K562 (cell line): ENCODE measurements around the gene SIT1. TPM values are rescaled to one million over a fixed set of nuclear protein-coding genes. Genes with fewer than 3 reads are reported as not detected.

Source experiments
- ATAC-seq: fragments of 200-7000 bp; cut with Tn5 transposase; 3 replicates; pipeline ENCODE4 v1.9.1; 2020; ENCODE audit warnings: moderate library complexity
- BruUV-seq: library from RNA; stranded (reverse); fragments of 400-500 nt; replicated peaks from 2 replicates; lab custom pipeline; 2021; lab: Mats Ljungman, UMichigan
- CTCF ChIA-PET: fragments of 300-600 bp; formaldehyde crosslinking; extraction: SDS; loops from one replicate; lab custom pipeline; 2021; ENCODE audit warnings: low intra/inter-chr PET ratio; lab: Yijun Ruan, JAX
- POLR2A ChIA-PET: fragments of 300-600, 350-650 bp; sonication (Branson Sonifier 250); formaldehyde crosslinking; extraction: SDS; loops from one replicate; lab custom pipeline; 2021; ENCODE audit warnings: antibody characterized with exemption, inconsistent platforms; lab: Yijun Ruan, JAX
- DNase-seq, 4 experiments: peaks; one replicate each; pipeline versions ENCODE4 v3.0.0 to v3.0.0-alpha.2; 2011 to 2018; ENCODE audit warnings: low spot score in 3 of 4, mixed read lengths in 3 of 4; ENCODE audit errors: extremely low read depth in 1 of 4
- FAIRE-seq: peaks from 2 replicates; lab custom pipeline; 2011; peaks lifted over from hg19 to GRCh38; lab: Jason Lieb, UNC
- H2AFZ ChIP-seq: 2 replicates; pipeline ENCODE4 v1.6.0; 2011; ENCODE audit warnings: low read depth, low read length, control low read depth, inconsistent platforms
- H3K27ac ChIP-seq: fragments of 200-600 bp; 3 replicates; pipeline ENCODE4 v1.8.0; 2011; ENCODE audit warnings: low read depth, mild to moderate bottlenecking, control low read depth, inconsistent platforms, low read length, moderate library complexity, mixed read lengths; ENCODE audit errors: extremely low read depth
- H3K27me3 ChIP-seq, 2 experiments: fragments of 300-600 bp in 1 of 2; 2 replicates in 1 of 2; 3 replicates in 1 of 2; pipeline versions ENCODE4 v1.6.0 to v1.8.0; 2011; ENCODE audit warnings: inconsistent platforms in 2 of 2, low read length in 2 of 2, mild to moderate bottlenecking in 1 of 2, mixed read lengths in 1 of 2, moderate library complexity in 1 of 2; ENCODE audit not compliant: control insufficient read depth in 2 of 2, insufficient read depth in 2 of 2
- H3K36me3 ChIP-seq: fragments of 300-600 bp; 3 replicates; pipeline ENCODE4 v1.8.0; 2011; ENCODE audit warnings: mild to moderate bottlenecking, low read length, inconsistent platforms; ENCODE audit not compliant: control insufficient read depth, insufficient read depth
- H3K4me1 ChIP-seq, 2 experiments: fragments of 200-600 bp in 1 of 2; replicated peaks in 1 of 2; 2 replicates in 1 of 2; 3 replicates in 1 of 2; pipeline versions ENCODE4 v1.5.1 to v1.8.0; 2011; ENCODE audit warnings: inconsistent platforms in 2 of 2, low read length in 2 of 2, mild to moderate bottlenecking in 1 of 2, mixed read lengths in 1 of 2, moderate library complexity in 1 of 2; ENCODE audit not compliant: control insufficient read depth in 2 of 2, insufficient read depth in 2 of 2
- H3K4me2 ChIP-seq: 2 replicates; pipeline ENCODE4 v1.6.1; 2011; ENCODE audit warnings: low read length, control low read depth, inconsistent platforms, mixed read lengths; ENCODE audit not compliant: insufficient read depth
- H3K4me3 ChIP-seq: fragments of 200-600 bp; sonication (generic), shearing (Covaris generic); 2 replicates; pipeline ENCODE4 v1.5.1; 2016; ENCODE audit warnings: control low read depth, inconsistent platforms
- H3K79me2 ChIP-seq: fragments of 200-600 bp; 3 replicates; pipeline ENCODE4 v1.8.0; 2011; ENCODE audit warnings: low read length, inconsistent platforms; ENCODE audit not compliant: control insufficient read depth, insufficient read depth
- H3K9ac ChIP-seq, 2 experiments: 2 replicates each; pipeline versions ENCODE4 v1.6.0 to v1.6.1; 2011; ENCODE audit warnings: low read depth in 2 of 2, low read length in 2 of 2, control low read depth in 1 of 2, inconsistent platforms in 1 of 2, mild to moderate bottlenecking in 1 of 2, mixed read lengths in 1 of 2; ENCODE audit not compliant: insufficient read depth in 1 of 2
- H3K9me1 ChIP-seq: one replicate; pipeline ENCODE4 v1.6.0; 2011; ENCODE audit warnings: inconsistent platforms, mild to moderate bottlenecking, low read length, moderate library complexity; ENCODE audit not compliant: control insufficient read depth, insufficient read depth
- H3K9me3 ChIP-seq: replicated peaks from 2 replicates; pipeline ENCODE4 v1.5.1; 2011; ENCODE audit warnings: low read depth, low read length, inconsistent platforms; ENCODE audit not compliant: control insufficient read depth, insufficient read depth
- H4K20me1 ChIP-seq: replicated peaks from 2 replicates; pipeline ENCODE4 v1.6.1; 2011; ENCODE audit warnings: low read length, inconsistent platforms, mixed read lengths; ENCODE audit not compliant: control insufficient read depth, insufficient read depth
- ARID3A ChIP-seq: IDR thresholded peaks from 2 replicates; pipeline ENCODE4 v1.6.1; 2012; ENCODE audit warnings: low read depth, low read length, improper control_type of control experiment, borderline replicate concordance
- DEAF1 ChIP-seq: fragments of 450-650 bp; formaldehyde crosslinking; IDR thresholded peaks from 2 replicates; pipeline ENCODE4 v1.4.0; 2020; ENCODE audit warnings: mild to moderate bottlenecking, moderate library complexity
- EGR1 ChIP-seq: fragments of 450-650 bp; conservative IDR thresholded peaks from 2 replicates; pipeline ENCODE4 v1.6.1; 2017; ENCODE audit warnings: mild to moderate bottlenecking
- JUND ChIP-seq, 2 experiments: IDR thresholded peaks; 2 replicates in 1 of 2; 3 replicates in 1 of 2; pipeline ENCODE4 v1.6.1; 2011; ENCODE audit warnings: borderline replicate concordance in 2 of 2, low read depth in 2 of 2, low read length in 2 of 2, improper control_type of control experiment in 1 of 2, missing biosample characterization in 1 of 2, missing genetic modification characterization in 1 of 2, missing genetic modification reagents in 1 of 2
- MIER1 ChIP-seq: fragments of 450-650 bp; IDR thresholded peaks from 2 replicates; pipeline ENCODE4 v1.6.1; 2016; ENCODE audit warnings: antibody characterized with exemption, mild to moderate bottlenecking, low read depth
- PREB ChIP-seq: sonication (generic); formaldehyde crosslinking; IDR thresholded peaks from 2 replicates; pipeline ENCODE4 v1.8.1; 2023; ENCODE audit warnings: mild to moderate bottlenecking, missing genetic modification reagents
- SMC3 ChIP-seq: conservative IDR thresholded peaks from 2 replicates; pipeline ENCODE4 v1.6.1; 2011; ENCODE audit warnings: low read depth, low read length, improper control_type of control experiment; ENCODE audit not compliant: insufficient read depth
- SNAPC5 ChIP-seq: fragments of 250-450 bp; sonication (Bioruptor Pico); IDR thresholded peaks from 2 replicates; pipeline ENCODE4 v1.8.0; 2021; ENCODE audit warnings: moderate library complexity, mild to moderate bottlenecking, inconsistent platforms
- SNRNP70 ChIP-seq: fragments of 200-400 bp; formaldehyde crosslinking; optimal IDR thresholded peaks from 2 replicates; pipeline ENCODE3; 2017; ENCODE audit warnings: low read depth, low read length
- SOX6 ChIP-seq: fragments of 450-650 bp; IDR thresholded peaks from 2 replicates; pipeline ENCODE4 v1.6.1; 2014; ENCODE audit warnings: mild to moderate bottlenecking
- ZKSCAN3 ChIP-seq: fragments of 250-450 bp; sonication (Bioruptor Pico); IDR thresholded peaks from 2 replicates; pipeline ENCODE4 v1.4.0; 2020
- ZNF263 ChIP-seq: sonication (generic); formaldehyde crosslinking; IDR thresholded peaks from 2 replicates; pipeline ENCODE4 v1.8.0; 2022; ENCODE audit warnings: mild to moderate bottlenecking, missing genetic modification reagents, borderline replicate concordance
- ZNF316 ChIP-seq: fragments of 450-650 bp; IDR thresholded peaks from 2 replicates; pipeline ENCODE4 v1.6.1; 2016
- ZNF445 ChIP-seq: fragments of 250-450 bp; sonication (Bioruptor Pico); IDR thresholded peaks from 2 replicates; pipeline ENCODE4 v1.4.0; 2020; ENCODE audit warnings: low read depth, mild to moderate bottlenecking, moderate library complexity
- WGBS: fragments of 100-300 bp; shearing (Covaris generic); methylation state at CpG from one replicate; pipeline ENCODE4 v1.1.6; 2016; ENCODE audit warnings: low coverage, mixed read lengths; ENCODE audit not compliant: insufficient coverage; ENCODE audit errors: missing lambda C conversion rate; 5-methylcytosine and 5-hydroxymethylcytosine counted together
- in situ Hi-C: fragments of 300-500 bp; cut with MboI; formaldehyde crosslinking; loops from 4 replicates; pipeline ENCODE4 v1.15.0; 2018; ENCODE audit warnings: inconsistent platforms, mixed read lengths
- intact Hi-C: fragments of 100-400 bp; cut with micrococcal nuclease; formaldehyde crosslinking; loops from 2 replicates; pipeline ENCODE4 v1.14.2; 2022
- polyA plus RNA-seq, 8 experiments: library from polyadenylated mRNA; depleted of rRNA in 4 of 8; stranded (reverse) in 5 of 8; unstranded in 3 of 8; fragments of >200 nt; fragmentation: Nextera tagmentation in 2 of 8; fragmentation: Illumina TruSeq in 1 of 8; extraction: Ambion mirVana in 2 of 8; extraction: Trizol in 1 of 8; gene quantifications; 2 replicates each; pipeline versions ENCODE4 v1.2.1 to v1.2.3, GENCODE V29; 2011 to 2014; ENCODE audit warnings: inconsistent platforms in 1 of 8, missing spikeins in 1 of 8
- total RNA-seq, 7 experiments: library from RNA; depleted of rRNA in 6 of 7; stranded (reverse); fragments of >200 nt in 6 of 7; fragmentation: Illumina TruSeq in 2 of 7; extraction: Trizol in 2 of 7; gene quantifications; 2 replicates each; pipeline versions ENCODE4 v1.2.1 to v1.2.3, GENCODE V29; 2011 to 2021; ENCODE audit warnings: low replicate concordance in 1 of 7

SIT1 gene
- total and polyA plus RNA-seq, 9 of the 15 experiments (the other 6 are each of a cell fraction or from before 2014, with no cell fraction given), result not detected

GRCh38 chr9:35688558-35689541 lies 38.1 kb upstream of the SIT1 start:
- no TSS peak for BruUV-seq
- H3K9me3 ChIP-seq, result no peaks in the 10 kb centered on the region
- peak; percentile 44 for FAIRE-seq
- H3K36me3 ChIP-seq, result peaks cover 4% of the 10 kb centered on the region; the same call in 2 of the 3 replicates
- H3K4me1 ChIP-seq, result peaks cover 12 to 23% of the 10 kb centered on the region in 2 experiments; a peak in 4 of 5 replicates
- H3K9ac ChIP-seq, result peak overlapping the region in 1 of 2 experiments; percentile 26; a peak in 2 of 4 replicates
- CTCF ChIA-PET, result no interaction called here
- in situ Hi-C loops, result no loop called here
- intact Hi-C loops, result no loop called here
- no peak overlapping the region for H2AFZ ChIP-seq
- no peak for ATAC-seq
- WGBS, result 82% methylated on average over 11 of the region's 12 CpGs
- DNase-seq, result no peak
- POLR2A ChIA-PET, result interaction anchor here (0.6 to 1.0 kb wide), 5 partner anchors 12 to 38 kb away, joined by 3 read pairs; no protein-coding TSS in a partner anchor
- no peaks in the 10 kb centered on the region for H3K79me2 ChIP-seq
- no peak overlapping the region for H3K27ac ChIP-seq
- no peaks in the 10 kb centered on the region for H4K20me1 ChIP-seq
- no peak overlapping the region for H3K4me3 ChIP-seq
- H3K9me1 ChIP-seq, result no peaks in the 10 kb centered on the region
- H3K27me3 ChIP-seq, result no peaks in the 10 kb centered on the region
- no peak overlapping the region for H3K4me2 ChIP-seq
- TF ChIP-seq SOX6 (no peak), EGR1 (peak; percentile 78), MIER1 (no peak), ZNF316 (no peak), ZKSCAN3 (CRISPR knock-in tag) (no peak), PREB (CRISPR knock-in tag) (no peak), ARID3A (no peak), ZNF263 (CRISPR knock-in tag) (no peak), SNAPC5 (CRISPR knock-in tag) (no peak), JUND (IDR thresholded peaks at IDR 0.05; ENCODE audit: borderline replicate concordance, low read depth, low read length) (peak; percentile 40; the same call in 1 of the 2 replicates), JUND (tag; IDR thresholded peaks at IDR 0.05; ENCODE audit: borderline replicate concordance, low read depth, low read length) (no peak), SNRNP70 (no peak), ZNF445 (CRISPR knock-in tag) (no peak), DEAF1 (CRISPR knock-in tag) (no peak), SMC3 (no peak)
